Dermis blood vessel endothelial cell (primary cell): ENCODE data around the gene MDM2. TPM values are rescaled to one million over a fixed set of nuclear protein-coding genes. Genes with fewer than 3 reads are reported as not detected.
"Not testable (repeated sequence)": the region's sequence is repeated elsewhere in the genome, so short reads cannot be mapped to it uniquely, and the experiment has no call there.

Experiments used
- DNase-seq: peaks from one replicate; pipeline ENCODE4 v3.0.0; 2010
- total RNA-seq: library from RNA; depleted of rRNA; stranded (reverse); fragments of >200 nt; gene quantifications from 2 replicates; pipeline ENCODE4 v1.2.3, GENCODE V29; 2014

The MDM2 gene
- total RNA-seq, 1 donor from 2014 or later = 201 TPM

DNA sequence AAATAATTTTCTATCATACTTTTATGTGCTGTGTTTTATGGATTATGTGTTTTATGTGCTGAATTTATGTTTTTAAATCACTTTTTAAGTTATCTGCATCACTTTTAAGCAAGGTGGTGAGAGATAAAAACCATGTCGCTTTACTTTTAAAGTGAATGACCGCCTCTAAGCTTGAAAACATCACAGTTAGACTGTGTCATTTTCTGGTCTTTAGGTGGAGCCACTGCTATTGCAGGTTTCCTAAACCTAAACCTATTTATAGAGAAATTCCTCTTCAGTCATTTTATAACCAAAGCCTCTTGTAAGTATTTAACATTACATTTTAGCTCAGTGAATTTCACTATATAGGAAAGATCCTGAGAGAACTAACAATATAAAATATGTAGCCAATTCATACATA, 21.0 kb upstream of the MDM2 start:
- DNase-seq = peak; percentile 55

DNA sequence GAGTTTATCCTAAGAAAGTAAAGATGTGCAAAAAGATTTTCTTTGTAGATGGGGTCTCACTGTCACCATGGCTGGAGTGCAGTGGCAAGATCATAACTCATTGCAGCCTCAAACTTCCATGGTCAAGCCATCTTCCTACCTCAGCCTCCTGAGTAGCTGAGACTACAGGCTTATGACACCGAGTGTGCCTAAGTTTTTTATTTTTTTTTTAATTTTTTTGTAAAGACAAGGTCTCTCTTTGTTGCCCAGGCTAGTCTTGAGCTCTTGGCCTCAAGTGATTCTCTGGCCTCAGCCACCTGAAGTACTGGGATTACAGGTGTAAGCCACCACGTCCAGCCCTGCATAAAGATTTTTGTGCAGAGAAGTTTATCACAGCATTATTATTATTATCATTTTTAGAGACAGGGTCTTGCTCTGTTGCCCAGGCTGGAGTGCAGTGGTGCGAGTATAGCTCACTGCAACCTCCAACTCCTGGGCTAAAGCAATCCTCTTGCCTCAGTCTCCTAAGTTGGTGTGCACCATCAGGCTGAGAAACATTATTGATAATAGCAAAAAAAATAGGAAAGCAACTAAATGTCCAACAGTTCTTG, 19.3 kb upstream of the MDM2 start:
- DNase-seq = no peak

DNA sequence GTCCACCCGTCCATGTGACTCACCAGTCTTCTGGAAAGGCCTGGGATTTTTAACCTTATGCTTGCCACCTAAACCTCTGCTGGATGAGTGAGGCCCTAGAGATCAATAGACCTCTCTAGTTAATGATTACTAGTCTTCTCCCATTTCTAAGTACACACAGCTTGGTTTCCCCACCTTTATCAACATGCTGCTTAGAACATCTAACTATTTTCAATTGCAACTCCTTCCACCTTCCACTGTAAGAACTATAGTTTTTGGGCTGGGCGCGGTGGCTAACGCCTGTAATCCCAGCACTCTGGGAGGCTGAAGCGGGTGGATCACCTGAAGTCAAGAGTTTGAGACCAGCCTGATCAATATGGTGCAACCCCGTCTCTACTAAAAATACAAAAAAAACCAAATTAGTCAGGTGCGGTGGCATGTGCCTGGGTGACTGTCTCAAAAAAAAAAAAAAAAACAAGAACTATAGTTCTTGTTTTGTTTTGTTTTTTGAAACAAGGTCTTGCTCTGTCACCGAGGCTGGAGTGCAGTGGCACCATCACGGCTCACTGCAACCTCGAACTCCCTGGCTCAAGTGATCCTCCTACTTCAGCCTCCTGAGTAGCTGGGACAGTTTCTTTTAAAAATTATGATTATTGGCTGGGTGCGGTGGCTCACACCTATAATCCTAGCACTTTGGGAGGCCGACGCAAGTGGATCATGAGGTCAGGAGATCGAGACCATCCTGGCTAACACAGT, 18.7 kb upstream of the MDM2 start:
- DNase-seq = no peak

DNA sequence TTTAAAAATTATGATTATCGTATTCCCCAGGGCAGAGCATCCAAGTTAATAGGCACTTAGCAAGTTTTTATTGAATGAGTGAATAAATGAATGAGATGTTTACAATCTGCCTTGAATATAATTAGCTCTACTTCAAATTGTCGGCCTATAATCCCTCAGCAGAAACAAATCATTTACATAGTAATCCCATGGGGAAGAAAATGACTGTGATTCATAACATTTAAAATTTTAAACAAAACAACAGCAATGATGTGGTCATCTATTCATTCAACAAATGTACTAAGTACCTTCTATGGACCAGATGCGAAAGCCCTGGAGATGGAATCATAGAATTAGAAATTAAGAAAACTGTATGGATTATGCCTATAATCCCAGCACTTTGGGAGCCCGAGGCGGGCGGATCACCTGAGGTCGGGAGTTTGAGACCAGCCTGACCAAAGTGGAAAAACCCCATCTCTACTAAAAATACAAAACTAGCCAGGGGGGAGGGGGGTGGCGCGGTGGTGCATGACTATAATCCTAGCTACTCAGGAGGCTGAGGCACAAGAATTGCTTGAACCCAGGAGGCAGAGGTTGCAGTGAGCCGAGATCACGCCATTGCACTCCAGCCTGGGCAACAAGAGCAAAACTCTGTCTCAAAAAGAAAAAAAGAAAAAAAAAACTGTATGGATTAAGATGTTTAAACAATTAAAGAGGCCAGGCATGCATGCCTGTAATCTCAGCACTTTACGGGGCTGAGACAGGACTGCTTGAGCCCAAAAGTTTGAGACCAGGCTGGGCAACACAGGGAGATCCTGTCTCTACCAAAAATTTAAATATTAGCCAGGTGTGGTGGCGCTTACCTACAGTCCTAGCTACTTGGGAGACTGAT, 17.7 kb upstream of the MDM2 start:
- no peak for DNase-seq

DNA sequence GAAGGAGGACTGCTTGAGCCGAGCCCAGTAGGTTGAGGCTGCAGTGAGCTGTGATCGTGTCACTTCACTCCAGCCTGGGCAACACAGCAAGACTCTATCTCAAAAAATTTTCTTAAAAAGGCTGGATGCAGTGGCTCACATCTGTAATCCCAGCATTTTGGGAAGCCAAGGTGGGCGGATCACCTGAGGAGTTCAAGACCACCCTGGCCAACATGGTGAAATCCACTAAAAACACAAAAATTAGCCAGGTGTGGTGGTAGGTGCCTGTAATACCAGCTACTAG, 17.1 kb upstream of the MDM2 start:
- DNase-seq = no peak

DNA sequence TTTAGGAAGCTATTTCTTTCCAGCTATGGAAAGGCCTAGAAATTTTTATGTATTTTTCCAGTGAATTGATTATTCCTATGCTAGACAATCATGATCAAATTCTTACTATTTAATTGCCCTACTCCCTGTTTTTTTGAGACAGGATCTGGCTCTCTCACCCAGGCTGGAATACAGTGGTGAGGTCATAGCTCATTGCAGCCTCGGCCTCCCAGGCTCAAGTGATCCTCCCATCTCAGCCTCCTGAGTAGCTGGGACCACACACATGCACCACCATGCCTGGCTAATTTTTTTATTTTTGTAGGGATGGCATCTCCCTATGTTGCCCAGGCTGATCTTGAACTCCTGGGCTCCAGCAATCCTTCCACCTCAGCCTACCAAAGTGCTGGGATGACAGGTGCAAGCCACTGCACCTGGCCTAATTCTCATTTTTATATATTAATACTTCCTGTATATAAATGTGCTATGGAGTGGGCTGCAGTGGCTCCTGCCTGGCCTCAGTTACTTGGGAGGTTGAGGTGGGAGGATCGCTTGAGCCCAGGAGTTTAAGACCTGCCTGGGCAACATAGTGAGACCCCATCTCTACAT, 16.0 kb upstream of the MDM2 start:
- DNase-seq = no peak

DNA sequence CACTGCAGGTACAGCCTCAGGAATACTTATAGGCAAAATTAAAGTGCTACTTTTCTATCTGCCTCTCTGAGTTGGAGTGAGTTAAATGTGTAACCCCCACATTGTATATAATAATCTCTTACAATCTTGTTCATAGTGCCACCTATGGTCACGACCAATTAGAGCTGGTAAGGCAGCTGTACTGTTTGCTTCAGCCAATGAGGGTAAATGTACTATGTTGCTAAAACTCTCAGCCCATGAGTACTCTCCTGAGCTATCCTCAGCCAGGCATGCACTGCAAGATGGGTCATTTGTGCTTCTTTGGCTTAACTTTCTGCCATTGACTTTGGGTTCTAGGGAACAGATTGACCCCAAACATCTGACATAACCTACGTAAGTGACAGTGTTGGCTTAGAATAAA, 15.0 kb upstream of the MDM2 start:
- DNase-seq = peak; percentile 69

DNA sequence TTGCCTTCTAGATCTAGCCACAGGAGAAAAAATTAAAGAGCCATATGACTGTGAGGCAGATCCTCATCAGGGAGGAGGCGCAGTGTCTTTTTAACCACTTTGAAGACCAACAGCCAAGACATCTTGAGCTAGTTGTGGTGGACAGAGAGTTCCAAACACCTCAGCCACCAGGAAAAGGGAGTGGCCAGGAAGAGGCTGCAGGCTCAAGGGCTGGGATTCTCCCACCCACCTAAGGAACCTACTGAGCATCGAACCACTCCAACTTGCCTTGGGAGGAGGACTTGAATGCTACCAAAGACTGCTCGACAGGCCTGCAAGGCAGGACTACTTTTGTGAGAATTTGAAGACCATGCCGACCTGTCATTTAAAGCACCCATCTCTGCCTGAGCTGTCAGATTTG, 14.5 kb upstream of the MDM2 start:
- no peak for DNase-seq

DNA sequence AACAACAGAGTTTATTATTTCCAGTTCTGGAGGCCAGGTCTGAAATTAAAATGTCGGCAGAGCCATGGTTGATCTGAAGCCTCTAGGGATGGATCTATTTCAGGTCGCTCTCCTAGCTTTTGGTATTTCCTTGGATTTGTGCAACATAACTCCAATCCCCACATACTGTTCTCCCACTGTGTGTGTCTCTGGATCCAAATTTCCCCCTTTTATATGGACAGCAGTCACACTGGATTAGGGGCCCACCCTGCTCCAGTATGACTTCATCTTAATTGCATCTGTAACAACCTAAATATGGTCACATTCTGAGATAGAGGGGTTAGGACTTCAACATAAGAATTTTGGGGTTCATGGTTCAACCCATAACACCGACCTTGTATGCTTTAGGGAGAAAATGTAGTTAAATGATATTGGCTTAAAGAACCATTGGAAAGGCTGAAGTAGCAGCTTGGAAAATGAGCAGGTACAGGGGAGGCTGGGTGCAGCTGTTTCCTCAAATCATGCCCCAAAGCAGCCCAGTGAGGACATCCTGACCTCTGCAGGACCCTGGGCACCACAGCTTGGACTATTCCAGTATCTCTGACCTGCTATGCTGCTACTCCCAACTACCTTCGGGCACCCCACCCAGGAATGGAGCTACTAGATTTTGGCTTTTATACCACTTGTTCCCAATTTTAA, 13.9 kb upstream of the MDM2 start:
- DNase-seq = no peak

DNA sequence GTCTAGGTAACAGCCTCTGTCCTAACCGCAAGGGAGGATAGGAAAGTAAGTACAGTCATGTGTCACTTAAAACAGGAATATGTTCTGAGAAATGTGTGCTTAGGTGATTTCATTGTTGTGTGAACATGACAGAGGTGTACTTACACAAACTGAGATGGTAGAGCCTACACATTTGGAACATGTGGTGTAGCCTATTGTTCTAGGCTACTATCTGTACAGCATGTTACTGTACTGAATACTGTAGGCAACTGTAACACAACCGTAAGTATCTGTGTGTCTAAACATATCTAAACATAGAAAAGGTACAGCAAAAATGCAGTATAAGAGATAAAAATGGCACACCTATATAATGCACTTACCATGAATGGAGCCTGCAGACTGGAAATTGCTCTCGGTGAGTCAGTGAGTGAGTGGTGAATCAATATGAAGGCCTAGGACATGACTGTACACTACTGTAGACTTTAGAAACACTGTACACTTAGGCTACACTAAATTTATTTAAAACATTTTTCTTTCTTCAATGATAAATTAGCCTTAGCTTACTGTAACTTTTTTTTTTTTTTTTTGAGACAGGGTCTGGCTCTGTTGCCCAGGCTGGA, 13.2 kb upstream of the MDM2 start:
- no peak for DNase-seq

DNA sequence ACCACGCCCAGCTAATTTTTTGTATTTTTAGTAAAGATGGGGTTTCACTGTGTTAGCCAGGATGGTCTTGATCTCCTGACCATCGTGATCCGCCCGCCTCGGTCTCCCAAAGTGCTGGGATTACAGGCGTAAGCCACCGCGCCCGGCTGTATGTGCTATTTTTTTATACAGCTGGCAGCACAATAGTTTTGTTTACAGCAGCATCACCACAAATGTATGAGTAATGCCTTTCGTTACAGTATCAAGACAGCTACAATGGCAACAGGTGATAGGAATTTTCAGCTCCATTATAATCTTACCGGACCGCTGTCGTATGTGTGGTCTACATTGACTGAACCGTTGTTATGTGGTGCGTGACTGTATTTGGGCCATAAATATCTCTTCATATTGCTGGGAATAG, 11.6 kb upstream of the MDM2 start:
- no peak for DNase-seq

DNA sequence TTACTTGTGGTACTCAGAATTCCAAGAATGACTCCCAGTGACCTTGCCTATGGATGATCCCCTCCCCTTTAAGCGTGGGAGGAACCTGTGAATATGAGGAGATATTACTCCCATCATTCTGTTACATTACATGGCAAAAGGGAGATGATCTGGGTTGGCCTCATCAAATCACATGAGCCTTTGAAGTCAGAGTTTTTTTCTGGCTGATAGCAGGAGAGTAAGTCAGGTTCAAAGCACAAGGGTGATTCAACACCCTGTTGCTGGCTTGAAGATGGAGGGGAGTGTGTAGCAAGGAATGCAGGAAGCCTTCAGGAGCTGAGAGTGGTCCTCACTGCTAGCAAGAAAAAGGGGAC, 9.1 kb upstream of the MDM2 start:
- DNase-seq = no peak

DNA sequence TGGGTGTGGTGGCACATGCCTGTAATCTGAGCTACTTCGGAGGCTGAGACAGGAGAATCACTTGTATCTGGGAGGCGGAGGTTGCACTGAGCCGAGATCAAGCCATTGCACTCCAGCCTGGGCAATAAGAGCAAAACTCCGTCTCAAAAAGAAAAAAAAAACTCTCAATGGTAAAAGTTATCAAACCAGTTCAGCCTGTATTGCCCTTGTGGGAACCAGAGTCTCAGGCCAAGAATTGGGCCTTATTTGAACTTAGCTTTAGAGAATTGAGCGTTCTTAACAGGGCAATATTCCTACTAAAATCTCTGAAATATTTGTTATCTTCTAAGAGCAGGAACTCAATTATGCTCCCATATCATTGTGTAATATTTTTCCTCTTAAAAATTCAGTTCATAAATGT, 7.7 kb upstream of the MDM2 start:
- DNase-seq = no peak

DNA sequence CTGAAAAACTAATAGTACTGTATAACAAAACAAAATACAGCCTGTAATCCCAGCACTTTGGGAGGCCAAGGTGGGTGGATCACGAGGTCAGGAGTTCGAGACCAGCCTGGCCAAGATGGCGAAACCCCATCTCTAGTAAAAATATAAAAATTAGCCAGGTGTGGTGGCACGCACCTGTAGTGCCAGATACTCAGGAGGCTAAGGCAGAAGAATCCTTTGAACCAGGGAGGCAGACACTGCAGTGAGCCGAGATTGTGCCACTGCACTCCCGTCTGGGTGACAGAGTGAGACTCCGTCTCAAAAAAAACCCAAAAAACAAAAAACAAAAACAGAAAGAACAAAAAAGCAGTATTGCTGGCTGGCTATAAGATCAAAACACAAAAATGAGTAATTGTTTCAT, 6.9 kb upstream of the MDM2 start:
- not testable (repeated sequence) for DNase-seq

DNA sequence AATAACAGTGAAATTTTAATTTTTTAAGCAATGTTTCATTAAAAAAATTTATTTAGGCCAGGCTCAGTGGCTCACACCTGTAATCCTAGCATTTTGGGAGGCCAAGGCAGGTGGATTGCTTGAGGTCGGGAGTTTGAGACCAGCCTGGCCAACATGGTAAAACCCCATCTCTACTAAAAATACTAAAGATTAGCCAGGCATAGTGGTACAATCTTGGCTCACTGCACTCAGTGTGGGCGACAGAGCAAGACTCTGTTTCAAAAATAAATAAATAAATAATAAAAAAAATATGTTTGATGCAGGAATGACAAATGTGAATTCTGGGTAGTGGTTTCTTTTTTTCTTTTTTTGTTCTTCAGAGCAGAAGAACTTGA, 5.6 kb upstream of the MDM2 start:
- not testable (repeated sequence) for DNase-seq

DNA sequence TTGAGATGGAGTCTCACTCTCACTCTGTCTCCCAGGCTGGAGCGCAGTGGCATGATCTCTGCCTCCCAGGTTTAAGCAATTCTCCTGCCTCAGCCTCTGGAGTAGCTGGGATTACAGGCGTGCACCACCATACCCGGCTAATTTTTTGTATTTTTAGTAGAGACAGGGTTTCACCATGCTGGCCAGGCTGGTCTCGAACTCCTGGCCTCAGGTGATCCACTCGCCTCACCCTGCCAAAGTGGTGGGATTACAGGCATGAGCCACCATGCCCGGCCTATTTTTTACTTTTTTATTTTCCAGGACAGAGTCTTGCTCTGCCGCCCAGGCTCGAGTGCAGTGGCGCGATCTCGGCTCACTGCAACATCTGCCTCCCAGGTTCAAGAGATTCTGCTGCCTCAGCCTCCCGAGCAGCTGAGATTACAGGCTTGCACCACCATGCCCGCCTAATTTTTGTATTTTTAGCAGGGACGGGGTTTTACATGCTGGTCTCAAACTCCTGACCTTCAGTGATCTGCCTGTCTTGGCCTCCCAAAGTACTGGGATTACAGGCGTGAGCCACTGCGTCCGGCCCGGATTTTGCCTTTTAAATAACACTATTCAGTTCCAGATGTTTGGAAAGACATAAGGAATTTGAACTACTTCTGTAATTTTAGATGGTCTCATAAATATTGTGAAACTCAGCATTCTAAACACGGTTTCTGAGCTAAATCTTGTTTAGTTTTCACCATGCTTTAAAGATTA, 4.9 kb upstream of the MDM2 start:
- not testable (repeated sequence) for DNase-seq

DNA sequence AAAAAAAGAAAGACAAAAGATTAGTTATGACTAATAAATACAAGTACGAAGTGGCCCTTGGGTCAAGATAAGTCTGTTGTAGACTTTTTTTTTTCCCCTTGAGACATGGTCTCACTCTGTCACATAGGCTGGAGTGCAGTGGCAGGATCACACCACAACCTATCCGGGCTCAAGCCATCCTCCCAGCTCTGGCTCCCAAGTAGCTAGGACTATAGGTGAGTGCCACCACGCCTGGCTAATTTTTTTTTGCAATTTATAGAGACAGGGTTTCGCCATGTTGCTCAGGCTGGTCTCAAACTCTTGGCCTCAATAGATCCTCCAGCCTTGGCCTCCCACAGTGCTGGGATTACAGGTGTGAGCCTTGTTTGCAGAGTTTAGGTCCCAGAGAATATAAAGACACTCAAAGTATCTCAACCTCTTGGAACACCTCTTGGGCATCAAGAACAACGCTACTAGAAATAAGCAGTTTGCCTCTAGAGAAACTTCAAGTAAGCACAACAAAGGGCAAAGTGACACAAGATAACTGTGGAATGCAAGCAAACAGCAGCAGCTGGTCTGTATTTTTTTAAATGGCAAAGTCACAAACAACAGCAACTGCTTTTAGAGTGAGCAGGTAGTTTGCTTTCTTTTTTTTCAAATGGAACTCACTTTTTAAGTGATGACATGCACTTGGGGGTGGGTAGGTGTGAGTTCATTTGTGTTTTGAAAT, 3.9 kb upstream of the MDM2 start:
- DNase-seq = no peak

DNA sequence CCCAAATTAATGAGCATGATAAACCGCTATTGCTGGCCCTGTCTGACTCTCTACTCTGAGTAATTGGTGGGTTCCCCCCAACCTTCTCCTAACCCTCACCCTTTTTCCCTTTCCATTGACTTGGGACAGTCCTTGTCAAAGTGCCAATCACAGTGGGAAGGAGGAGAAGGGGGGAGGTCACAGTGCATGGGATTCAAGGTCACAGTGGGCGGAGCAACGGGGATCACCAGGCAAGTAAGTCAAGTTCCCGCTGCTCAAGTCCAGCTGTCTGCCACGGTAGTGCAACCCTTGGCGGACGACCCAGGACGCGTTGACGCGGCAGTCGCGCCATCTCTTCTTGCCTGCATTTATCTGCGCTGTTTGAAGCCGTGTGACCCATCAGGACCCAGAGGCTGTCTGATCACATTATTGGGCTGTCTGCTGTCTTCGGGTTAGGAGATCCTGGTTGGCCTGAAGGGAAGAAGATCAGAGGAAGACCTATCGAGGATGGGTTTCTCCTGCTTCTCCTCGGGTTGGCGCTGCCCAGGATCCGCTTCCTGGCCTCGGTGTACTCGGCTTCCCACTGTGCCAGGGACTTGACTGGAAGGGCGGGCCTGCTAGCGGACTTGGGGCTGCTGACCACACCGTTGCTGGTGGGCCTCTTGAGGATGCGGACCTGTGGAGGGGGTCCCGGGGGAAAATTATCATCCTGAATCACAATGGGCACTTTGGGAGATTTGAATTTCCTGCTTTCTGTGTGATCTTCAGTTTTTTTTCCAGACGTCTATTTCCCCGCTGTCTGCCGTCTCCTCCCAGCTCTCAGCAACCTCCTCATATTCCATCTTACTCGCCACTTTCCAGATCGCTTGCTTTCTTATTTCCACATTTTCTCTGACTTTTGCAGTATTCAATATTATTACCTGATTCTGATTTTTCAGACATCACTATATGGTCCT, 3.1 kb upstream of the MDM2 start:
- no peak for DNase-seq

DNA sequence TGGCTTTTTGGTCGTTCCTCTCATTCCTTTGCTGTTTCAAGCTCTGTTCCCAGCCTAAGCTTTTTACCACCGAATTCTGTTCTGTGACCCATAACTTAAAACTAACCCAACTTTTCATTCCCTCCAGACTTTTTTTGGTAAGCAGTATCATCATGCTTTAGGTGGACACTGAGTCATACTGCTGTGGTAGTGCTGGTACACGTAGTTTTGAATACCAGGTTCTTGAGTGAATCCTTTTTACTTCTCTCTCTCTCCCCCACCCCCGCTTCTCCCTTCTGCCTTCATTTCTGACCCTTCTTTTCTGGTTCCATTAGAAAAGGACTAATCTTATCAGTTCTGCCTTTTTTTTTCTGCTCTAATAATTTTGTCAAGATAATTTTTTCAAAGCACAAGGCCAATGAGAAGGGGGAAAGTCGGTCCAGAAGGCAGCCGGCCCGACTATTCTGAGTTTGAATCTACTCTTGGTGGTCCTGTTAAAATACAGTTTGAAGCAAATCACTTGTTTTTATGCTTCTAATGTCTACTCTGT, 2.3 kb upstream of the MDM2 start:
- DNase-seq = no peak
